ENCODE data around the gene SLC5A3. TPM values are rescaled to one million over a fixed set of nuclear protein-coding genes. Genes with fewer than 3 reads are reported as not detected.

SLC5A3 gene
- polyA plus RNA-seq, 1 donor from 2014 or later = 18.2 TPM

- Histone ChIP-seq H3F3A (ENCODE audit: insufficient read depth, low read length, poor library complexity, severe bottlenecking) (no peaks in the 10 kb centered on the region), H3K4me2 (ENCODE audit: low read length) (peak overlapping the region; percentile 14), H3K9ac (ENCODE audit: low read length) (peak overlapping the region; percentile 36), H3K27me3 (ENCODE audit: insufficient read depth, low read depth, low read length) (no peaks in the 10 kb centered on the region), H3K4me3 (ENCODE audit: low read length) (peak overlapping the region; percentile 63), H3K36me3 (ENCODE audit: insufficient read depth, low read length) (no peaks in the 10 kb centered on the region), H2AFZ (ENCODE audit: low read depth, low read length) (peak overlapping the region; percentile 45), H4K20me1 (ENCODE audit: insufficient read depth) (no peaks in the 10 kb centered on the region), H3K9me2 (ENCODE audit: insufficient read depth, low read length) (no peaks in the 10 kb centered on the region), H3K27ac (ENCODE audit: low read length) (no peak overlapping the region), H3K79me2 (replicated peaks; ENCODE audit: insufficient read depth, low read length) (peaks cover 32% of the 10 kb centered on the region), H3K9me3 (ENCODE audit: low read length) (no peaks in the 10 kb centered on the region)
- TF ChIP-seq REST (IDR thresholded peaks at IDR 0.05; ENCODE audit: borderline replicate concordance) (no peak), MXI1 (conservative IDR thresholded peaks at IDR 0.05; ENCODE audit: poor library complexity, severe bottlenecking) (no peak), CTCF (IDR thresholded peaks at IDR 0.05; ENCODE audit: poor library complexity, severe bottlenecking) (no peak), SMC3 (conservative IDR thresholded peaks at IDR 0.05; ENCODE audit: poor library complexity) (no peak), RAD21 (conservative IDR thresholded peaks at IDR 0.05) (no peak), TAF1 (IDR thresholded peaks at IDR 0.05; ENCODE audit: low read depth) (no peak), EP300 (conservative IDR thresholded peaks at IDR 0.05; ENCODE audit: poor library complexity, severe bottlenecking) (no peak), POLR2AphosphoS5 (IDR thresholded peaks at IDR 0.05) (no peak), EZH2 (IDR thresholded peaks at IDR 0.05; ENCODE audit: borderline replicate concordance, insufficient read depth, low read length, poor library complexity, severe bottlenecking) (no peak)
Observed at GRCh38 chr21:34072145-34073031, 990 bp upstream of the SLC5A3 start.

GRCh38 chr21:34073749-34074282 lies 438 bp downstream of the SLC5A3 start:
- Histone ChIP-seq H2AFZ (ENCODE audit: low read depth, low read length) (no peak overlapping the region), H3K79me2 (replicated peaks; ENCODE audit: insufficient read depth, low read length) (peaks cover 37% of the 10 kb centered on the region), H3K4me3 (ENCODE audit: low read length) (peak overlapping the region; percentile 73), H3K4me2 (ENCODE audit: low read length) (no peak overlapping the region), H3K9ac (ENCODE audit: low read length) (peak overlapping the region; percentile 78), H4K20me1 (ENCODE audit: insufficient read depth) (no peaks in the 10 kb centered on the region), H3K27ac (ENCODE audit: low read length) (no peak overlapping the region), H3F3A (ENCODE audit: insufficient read depth, low read length, poor library complexity, severe bottlenecking) (no peaks in the 10 kb centered on the region), H3K9me3 (ENCODE audit: low read length) (no peaks in the 10 kb centered on the region), H3K36me3 (ENCODE audit: insufficient read depth, low read length) (no peaks in the 10 kb centered on the region), H3K27me3 (ENCODE audit: insufficient read depth, low read depth, low read length) (no peaks in the 10 kb centered on the region), H3K9me2 (ENCODE audit: insufficient read depth, low read length) (no peaks in the 10 kb centered on the region)
- TF ChIP-seq REST (IDR thresholded peaks at IDR 0.05; ENCODE audit: borderline replicate concordance) = no peak
- TF ChIP-seq TAF1 (IDR thresholded peaks at IDR 0.05; ENCODE audit: low read depth) = no peak
- TF ChIP-seq MXI1 (conservative IDR thresholded peaks at IDR 0.05; ENCODE audit: poor library complexity, severe bottlenecking) = peak; percentile 35

All from neural cell (in vitro differentiated cells).